Hepatocyte (in vitro differentiated cells): ENCODE measurements around the gene POU2F2. TPM values are rescaled to one million over a fixed set of nuclear protein-coding genes. Genes with fewer than 3 reads are reported as not detected.

Experiments used
- DNase-seq: peaks from one replicate; pipeline ENCODE4 v3.0.0-alpha.2; 2016; ENCODE audit warnings: low spot score
- H2AFZ ChIP-seq: fragments of 200-600 bp; sonication (generic); 2 replicates; pipeline ENCODE4 v1.6.0; 2016; ENCODE audit warnings: antibody characterized with exemption, mild to moderate bottlenecking
- H3K27ac ChIP-seq: fragments of 200-600 bp; sonication (generic); 2 replicates; pipeline ENCODE4 v1.5.1; 2016; ENCODE audit warnings: mild to moderate bottlenecking
- H3K27me3 ChIP-seq: fragments of 200-600 bp; sonication (generic); 2 replicates; pipeline ENCODE4 v1.6.1; 2016
- H3K36me3 ChIP-seq: fragments of 200-600 bp; sonication (generic); replicated peaks from 2 replicates; pipeline ENCODE4 v1.5.1; 2016; ENCODE audit warnings: low read depth; ENCODE audit not compliant: insufficient read depth
- H3K4me1 ChIP-seq: fragments of 200-600 bp; sonication (generic); 2 replicates; pipeline ENCODE4 v1.5.1; 2016; ENCODE audit warnings: mild to moderate bottlenecking, moderate library complexity; ENCODE audit not compliant: insufficient read depth
- H3K4me2 ChIP-seq: fragments of 200-600 bp; sonication (generic); 2 replicates; pipeline ENCODE4 v1.6.0; 2016
- H3K4me3 ChIP-seq: fragments of 200-600 bp; sonication (generic); 2 replicates; pipeline ENCODE4 v1.5.1; 2016; ENCODE audit warnings: mild to moderate bottlenecking
- H3K79me2 ChIP-seq: fragments of 200-600 bp; sonication (generic); 2 replicates; pipeline ENCODE4 v1.6.0; 2017; ENCODE audit warnings: mild to moderate bottlenecking
- H3K9me2 ChIP-seq: fragments of 200-600 bp; sonication (generic); replicated peaks from 2 replicates; pipeline ENCODE4 v1.6.0; 2017; ENCODE audit warnings: mild to moderate bottlenecking; ENCODE audit not compliant: insufficient read depth
- H3K9me3 ChIP-seq: fragments of 200-600 bp; sonication (generic); 2 replicates; pipeline ENCODE4 v1.5.1; 2016; ENCODE audit warnings: low read depth, mild to moderate bottlenecking
- H4K20me1 ChIP-seq: fragments of 200-600 bp; sonication (generic); 2 replicates; pipeline ENCODE4 v1.6.0; 2016; ENCODE audit warnings: mild to moderate bottlenecking; ENCODE audit not compliant: insufficient read depth, poor library complexity, severe bottlenecking
- CTCF ChIP-seq: fragments of 200-600 bp; sonication (generic); IDR thresholded peaks from 2 replicates; pipeline ENCODE4 v1.5.1; 2016; ENCODE audit warnings: antibody characterized with exemption, mild to moderate bottlenecking; ENCODE audit not compliant: poor library complexity
- EZH2 ChIP-seq: fragments of 200-600 bp; sonication (generic); IDR thresholded peaks from 2 replicates; pipeline ENCODE4 v1.6.1; 2016; ENCODE audit warnings: antibody characterized with exemption, mild to moderate bottlenecking, borderline replicate concordance
- EZH2phosphoT487 ChIP-seq: fragments of 200-600 bp; sonication (generic); IDR thresholded peaks from one replicate; pipeline ENCODE4 v1.6.1; 2018; ENCODE audit warnings: antibody characterized with exemption, mild to moderate bottlenecking, low read depth, moderate library complexity; ENCODE audit not compliant: unreplicated experiment, severe bottlenecking
- WGBS: methylation state at CpG from one replicate; pipeline ENCODE4 v1.1.6; 2016; ENCODE audit warnings: low lambda C conversion rate; ENCODE audit errors: missing lambda C conversion rate; 5-methylcytosine and 5-hydroxymethylcytosine counted together
- polyA plus RNA-seq: library from polyadenylated mRNA; unstranded; fragments of >200 nt; fragmentation: Nextera tagmentation; extraction: Ambion mirVana; gene quantifications from 2 replicates; pipeline ENCODE4 v1.2.1, GENCODE V29; 2016
- total RNA-seq: library from RNA; depleted of rRNA; stranded (reverse); fragments of >200 nt; gene quantifications from 2 replicates; pipeline ENCODE4 v1.2.3, GENCODE V29; 2014

POU2F2 gene
- total and polyA plus RNA-seq, 2 experiments from 2014 or later = 0.15 TPM; not detected in 1

- Histone ChIP-seq H3K9me2 (no peaks in the 10 kb centered on the region), H3K9me3 (no peaks in the 10 kb centered on the region), H3K79me2 (no peaks in the 10 kb centered on the region), H4K20me1 (no peaks in the 10 kb centered on the region), H3K27me3 (peaks cover 23% of the 10 kb centered on the region), H2AFZ (no peak overlapping the region), H3K36me3 (no peaks in the 10 kb centered on the region), H3K4me1 (no peaks in the 10 kb centered on the region), H3K4me2 (no peak overlapping the region), H3K4me3 (no peak overlapping the region), H3K27ac (no peak overlapping the region)
- DNase-seq = peak; percentile 71
- 53% methylated on average over 14 of the region's 14 CpGs for WGBS
- TF ChIP-seq EZH2 (no peak), CTCF (no peak), EZH2phosphoT487 (no peak)
These were observed 11.3 kb upstream of the POU2F2 start for GRCh38 chr19:42143341-42144234.

GRCh38 chr19:42140125-42140754, 8.0 kb upstream of the POU2F2 start:
- no peak overlapping the region for H3K27ac ChIP-seq
- H3K4me3 ChIP-seq = no peak overlapping the region
- H2AFZ ChIP-seq = no peak overlapping the region
- H3K4me1 ChIP-seq = no peaks in the 10 kb centered on the region
- no peak overlapping the region for H3K4me2 ChIP-seq
- TF ChIP-seq EZH2phosphoT487 (no peak), CTCF (no peak), EZH2 (no peak)
- H3K27me3 ChIP-seq = peaks cover 12% of the 10 kb centered on the region
- no peaks in the 10 kb centered on the region for H3K9me3 ChIP-seq
- H3K9me2 ChIP-seq = no peaks in the 10 kb centered on the region
- DNase-seq = peak; percentile 89
- no peaks in the 10 kb centered on the region for H3K79me2 ChIP-seq
- 15% methylated on average over 8 of the region's 8 CpGs for WGBS
- H4K20me1 ChIP-seq = no peaks in the 10 kb centered on the region
- H3K36me3 ChIP-seq = no peaks in the 10 kb centered on the region

GRCh38 chr19:42134535-42135070, 2.4 kb upstream of the POU2F2 start:
- TF ChIP-seq EZH2 = no peak
- TF ChIP-seq EZH2phosphoT487 = no peak
- TF ChIP-seq CTCF = no peak
- Histone ChIP-seq H3K4me1 (peaks cover 8% of the 10 kb centered on the region), H3K79me2 (no peaks in the 10 kb centered on the region), H2AFZ (no peak overlapping the region), H3K9me3 (no peaks in the 10 kb centered on the region), H3K9me2 (no peaks in the 10 kb centered on the region), H3K36me3 (no peaks in the 10 kb centered on the region), H4K20me1 (no peaks in the 10 kb centered on the region), H3K4me2 (no peak overlapping the region), H3K27me3 (peaks cover 36% of the 10 kb centered on the region), H3K4me3 (no peak overlapping the region), H3K27ac (no peak overlapping the region)
- 92% methylated on average over 16 of the region's 26 CpGs for WGBS
- no peak for DNase-seq
